SW480 (cell line): ENCODE results near the gene ADGRL1.

Experiments used
- DNase-seq: peaks from one replicate; pipeline ENCODE4 v3.0.0-alpha.2; 2016; ENCODE audit warnings: low spot score

The ADGRL1 gene

DNA sequence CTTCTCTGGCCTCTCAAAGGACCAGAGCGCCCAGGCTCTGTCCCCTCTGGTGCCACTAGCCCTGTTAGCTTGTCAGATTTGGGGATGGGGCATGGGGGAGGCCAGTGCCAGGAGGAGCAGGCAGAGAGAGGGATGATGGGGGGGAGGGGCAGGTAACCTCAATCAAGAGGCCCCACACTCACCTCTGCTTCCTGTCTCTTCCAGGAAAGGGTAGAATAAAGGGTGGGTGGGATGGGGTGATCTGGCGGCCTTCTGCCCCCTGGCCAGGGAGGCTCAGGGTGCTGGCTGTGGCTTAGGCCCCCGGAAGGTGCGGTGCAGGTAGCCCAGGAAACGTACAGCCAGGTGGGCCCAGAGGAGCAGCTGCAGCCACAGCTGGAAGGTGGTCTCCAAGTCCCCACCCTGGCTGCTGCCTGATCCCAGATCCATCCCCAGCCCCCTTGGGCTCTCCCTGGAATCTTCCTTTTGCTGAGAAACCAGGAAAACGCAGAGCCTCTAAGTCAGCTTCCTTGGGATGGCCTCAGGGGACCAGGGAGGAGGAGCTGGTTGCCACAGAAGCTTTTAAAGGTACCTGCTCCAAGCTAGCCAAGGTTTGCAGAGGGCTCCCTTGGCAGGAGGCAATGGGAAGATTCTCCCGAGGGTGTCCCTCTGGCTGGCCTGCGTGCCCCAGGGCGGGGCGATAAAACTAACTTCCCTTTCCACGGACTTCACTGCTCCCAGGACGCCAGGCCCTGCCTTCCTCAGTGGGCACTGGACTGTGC is 93.7 kb downstream of the ADGRL1 start:
- DNase-seq = no peak

- DNase-seq = no peak
Measured at GRCh38 chr19:14111486-14111885, 94.5 kb downstream of the ADGRL1 start.

DNA sequence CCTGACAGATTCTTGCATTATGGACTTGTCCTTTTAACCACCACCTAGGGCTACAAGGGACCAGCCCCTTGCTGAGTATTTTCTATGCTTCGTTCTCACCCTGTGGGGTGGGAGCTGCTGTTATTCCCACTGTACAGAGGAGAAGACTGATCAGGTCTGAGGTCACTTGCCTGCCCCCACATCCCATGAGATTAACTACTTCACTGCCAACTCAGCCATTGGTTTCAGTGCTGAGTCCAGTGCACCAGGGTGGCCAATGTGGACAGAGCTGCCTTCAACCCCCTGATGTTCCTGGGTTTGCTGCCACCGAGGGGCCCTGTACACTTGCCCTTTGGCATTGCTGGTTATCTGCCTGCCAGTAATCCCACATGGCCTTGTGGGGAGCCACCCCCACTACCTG is 95.3 kb downstream of the ADGRL1 start:
- no peak for DNase-seq

DNA sequence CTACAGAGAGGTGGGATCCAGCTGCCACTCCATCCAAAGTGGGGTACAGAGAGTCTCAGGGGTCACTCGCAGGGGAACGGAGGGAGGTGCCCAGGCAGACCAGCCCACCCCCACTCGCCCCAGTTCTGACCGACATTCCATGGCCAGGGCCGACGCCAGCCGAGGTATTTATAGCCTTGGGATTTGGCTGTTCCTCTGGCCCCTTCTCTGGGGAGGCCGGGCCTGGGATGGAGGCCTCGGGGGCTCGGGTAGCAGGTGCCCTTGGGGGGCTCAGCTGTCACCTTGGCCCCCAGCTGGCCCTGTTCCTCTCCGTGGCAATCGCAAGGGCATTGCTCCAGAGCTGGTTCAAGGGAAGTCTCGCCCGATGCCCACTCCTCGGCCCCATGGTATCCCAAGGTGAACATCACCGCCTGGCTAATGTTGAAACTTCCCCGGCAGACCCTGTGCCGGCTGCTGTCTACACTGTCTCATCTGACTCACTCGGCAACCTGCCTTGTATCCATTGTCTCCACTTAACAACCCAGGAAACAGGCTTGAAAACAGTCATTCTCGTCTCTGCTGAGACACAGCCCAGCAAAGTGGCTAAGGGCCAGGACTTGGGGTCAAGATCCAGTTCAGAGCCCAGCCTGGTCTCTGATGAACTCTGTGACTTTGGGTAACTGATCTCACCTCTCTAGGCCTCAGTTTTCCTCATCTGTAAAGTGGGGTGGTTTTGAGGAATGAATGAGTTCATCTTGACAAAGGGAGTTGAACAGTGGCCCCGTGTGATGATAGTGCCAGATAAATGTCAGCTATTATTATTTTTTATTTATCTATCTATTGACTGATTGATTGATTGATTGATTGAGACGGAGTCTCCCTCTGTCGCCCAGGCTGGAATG is 98.1 kb downstream of the ADGRL1 start:
- DNase-seq = no peak

GRCh38 chr19:14106840-14107239 is 99.1 kb downstream of the ADGRL1 start:
- DNase-seq = no peak

GRCh38 chr19:14105680-14106079 is 100.3 kb downstream of the ADGRL1 start:
- no peak for DNase-seq

GRCh38 chr19:14103310-14103709 is 102.7 kb downstream of the ADGRL1 start:
- DNase-seq = no peak

DNA sequence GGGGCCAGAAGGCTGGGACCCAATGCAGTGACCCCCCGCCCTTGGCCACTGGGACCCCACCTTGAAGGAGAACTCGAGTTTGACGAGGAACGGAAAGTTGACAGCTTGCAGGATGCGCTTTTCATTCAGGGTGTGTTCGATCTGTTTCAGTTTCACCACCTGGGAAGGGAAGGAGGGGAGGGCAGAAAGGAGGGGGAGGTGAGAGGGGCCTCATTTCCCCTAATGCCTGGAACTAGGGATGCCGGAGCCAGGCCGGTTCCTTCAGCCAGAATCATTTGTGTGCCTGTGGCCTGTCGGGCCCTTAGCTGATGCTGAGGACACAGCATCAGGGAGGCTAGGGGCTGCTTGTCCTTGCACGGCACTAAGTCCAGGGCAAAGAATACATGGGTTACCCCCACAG is 103.2 kb downstream of the ADGRL1 start:
- DNase-seq = no peak

- no peak for DNase-seq
Measured at GRCh38 chr19:14102102-14102696, 103.8 kb downstream of the ADGRL1 start.

DNA sequence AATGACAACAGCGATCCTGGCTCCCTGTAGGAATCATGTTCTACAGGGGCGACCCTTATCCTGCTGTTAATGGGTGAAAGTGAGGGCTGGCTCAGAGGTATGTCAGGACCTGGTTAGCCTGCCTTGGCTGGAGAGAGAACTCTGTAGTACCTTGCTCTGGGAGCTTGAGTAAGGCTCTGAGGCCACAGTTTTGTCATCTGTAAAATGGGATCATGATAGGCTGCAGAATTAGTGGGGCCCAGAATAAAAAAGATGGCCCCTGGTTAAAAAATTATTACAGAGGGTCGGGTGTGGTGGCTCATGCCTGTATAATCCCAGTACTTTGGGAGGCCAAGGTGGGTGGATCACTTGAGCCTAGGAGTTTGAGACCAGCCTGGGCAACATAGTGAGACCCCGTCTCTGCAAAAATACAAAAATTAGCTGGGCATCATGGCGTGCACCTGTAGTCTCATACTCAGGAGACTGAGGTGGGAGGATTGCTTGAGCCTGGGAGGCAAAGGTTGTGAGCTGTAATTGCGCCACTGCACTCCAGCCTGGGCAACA is 104.9 kb downstream of the ADGRL1 start:
- no peak for DNase-seq
